SU-DHL-6 (cell line): ENCODE data around the gene CFAP54.

Experiments used
- H2AFZ ChIP-seq: fragments of 200-600 bp; sonication (generic); 2 replicates; pipeline ENCODE4 v1.6.1; 2014; ENCODE audit warnings: low read depth, mild to moderate bottlenecking, moderate library complexity, mixed read lengths, antibody characterized with exemption, low read length; ENCODE audit not compliant: severe bottlenecking
- H3F3A ChIP-seq: fragments of 200-600 bp; shearing (Covaris generic); 2 replicates; pipeline ENCODE4 v1.6.0; 2016; ENCODE audit warnings: antibody characterized with exemption, mild to moderate bottlenecking; ENCODE audit not compliant: insufficient read depth
- H3K27ac ChIP-seq: fragments of 200-600 bp; sonication (generic); 2 replicates; pipeline ENCODE4 v1.5.1; 2016; ENCODE audit warnings: low read depth, mild to moderate bottlenecking, low read length, moderate library complexity, mixed read lengths
- H3K27me3 ChIP-seq: fragments of 200-600 bp; sonication (generic), shearing (Covaris generic); 2 replicates; pipeline ENCODE4 v1.6.0; 2014; ENCODE audit warnings: mild to moderate bottlenecking, low read length
- H3K36me3 ChIP-seq: fragments of 200-600 bp; sonication (generic); 2 replicates; pipeline ENCODE4 v1.6.1; 2014; ENCODE audit warnings: mild to moderate bottlenecking, low read length, mixed read lengths
- H3K4me2 ChIP-seq: fragments of 300-600, 200-600 bp; shearing (Covaris generic), sonication (generic); 2 replicates; pipeline ENCODE4 v1.6.0; 2014; ENCODE audit warnings: low read length, low read depth, mild to moderate bottlenecking; ENCODE audit not compliant: poor library complexity, severe bottlenecking
- H3K4me3 ChIP-seq: fragments of 200-600 bp; sonication (generic); 2 replicates; pipeline ENCODE4 v1.5.1; 2014; ENCODE audit warnings: antibody characterized with exemption, low read length, mild to moderate bottlenecking, mixed read lengths; ENCODE audit not compliant: insufficient read depth, poor library complexity, severe bottlenecking
- H3K79me2 ChIP-seq: fragments of 200-600 bp; sonication (generic); 2 replicates; pipeline ENCODE4 v1.6.1; 2014; ENCODE audit warnings: mild to moderate bottlenecking, low read length, moderate library complexity; ENCODE audit not compliant: insufficient read depth
- H3K9ac ChIP-seq: fragments of 200-600 bp; sonication (generic); 2 replicates; pipeline ENCODE4 v1.7.0; 2014; ENCODE audit warnings: mild to moderate bottlenecking, low read length
- H3K9me2 ChIP-seq: fragments of 200-600 bp; sonication (generic); replicated peaks from 2 replicates; pipeline ENCODE4 v1.6.1; 2014; ENCODE audit warnings: low read length; ENCODE audit not compliant: insufficient read depth
- H3K9me3 ChIP-seq: fragments of 200-600 bp; sonication (generic); 2 replicates; pipeline ENCODE4 v1.6.1; 2014; ENCODE audit warnings: low read length, mixed read lengths; ENCODE audit not compliant: insufficient read depth
- H4K20me1 ChIP-seq: fragments of 200-600 bp; sonication (generic); 2 replicates; pipeline ENCODE4 v1.6.1; 2014; ENCODE audit warnings: low read depth, mild to moderate bottlenecking, antibody characterized with exemption, low read length, moderate library complexity, mixed read lengths
- EZH2phosphoT487 ChIP-seq: fragments of 200-600 bp; sonication (generic), shearing (Covaris generic); conservative IDR thresholded peaks from 2 replicates; pipeline ENCODE4 v1.6.1; 2018; ENCODE audit warnings: mild to moderate bottlenecking, antibody characterized with exemption, low read length, moderate library complexity, mixed read lengths
- TF ChIP-seq, protein P1 (sequence below): fragments of 200-600 bp; sonication (generic); IDR thresholded peaks from one replicate; pipeline ENCODE4 v1.5.1; 2017; ENCODE audit warnings: antibody characterized with exemption, mild to moderate bottlenecking, low read length, moderate library complexity; ENCODE audit not compliant: insufficient read depth, poor library complexity, severe bottlenecking

Gene CFAP54

DNA sequence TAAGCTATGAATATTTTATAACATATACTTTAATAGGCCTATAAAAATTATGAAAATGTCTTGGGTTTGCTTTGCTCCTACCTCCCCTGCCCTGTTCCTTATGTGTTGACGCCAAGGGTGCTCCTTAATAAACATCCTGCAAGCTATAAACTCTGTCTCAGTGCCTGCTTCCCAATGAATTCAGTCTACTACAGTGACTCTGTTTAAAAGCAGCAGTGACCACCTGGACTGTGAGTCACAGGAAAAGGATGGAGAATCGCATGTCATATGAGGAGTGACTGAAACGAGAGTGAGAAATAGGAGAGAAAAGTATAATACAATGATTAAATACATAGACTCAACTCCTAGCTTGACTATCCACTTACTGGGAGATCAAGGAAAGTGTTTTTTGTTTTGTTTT, 41.1 kb upstream of the CFAP54 start:
- Histone ChIP-seq H3F3A (no peaks in the 10 kb centered on the region), H4K20me1 (no peaks in the 10 kb centered on the region), H3K36me3 (no peaks in the 10 kb centered on the region), H3K9me3 (no peaks in the 10 kb centered on the region), H2AFZ (no peak overlapping the region), H3K4me3 (no peak overlapping the region), H3K79me2 (no peaks in the 10 kb centered on the region), H3K27ac (no peak overlapping the region), H3K27me3 (no peaks in the 10 kb centered on the region), H3K9me2 (no peaks in the 10 kb centered on the region), H3K9ac (no peak overlapping the region), H3K4me2 (no peak overlapping the region)
- TF ChIP-seq EZH2phosphoT487 = no peak
- TF ChIP-seq, protein P1, sequence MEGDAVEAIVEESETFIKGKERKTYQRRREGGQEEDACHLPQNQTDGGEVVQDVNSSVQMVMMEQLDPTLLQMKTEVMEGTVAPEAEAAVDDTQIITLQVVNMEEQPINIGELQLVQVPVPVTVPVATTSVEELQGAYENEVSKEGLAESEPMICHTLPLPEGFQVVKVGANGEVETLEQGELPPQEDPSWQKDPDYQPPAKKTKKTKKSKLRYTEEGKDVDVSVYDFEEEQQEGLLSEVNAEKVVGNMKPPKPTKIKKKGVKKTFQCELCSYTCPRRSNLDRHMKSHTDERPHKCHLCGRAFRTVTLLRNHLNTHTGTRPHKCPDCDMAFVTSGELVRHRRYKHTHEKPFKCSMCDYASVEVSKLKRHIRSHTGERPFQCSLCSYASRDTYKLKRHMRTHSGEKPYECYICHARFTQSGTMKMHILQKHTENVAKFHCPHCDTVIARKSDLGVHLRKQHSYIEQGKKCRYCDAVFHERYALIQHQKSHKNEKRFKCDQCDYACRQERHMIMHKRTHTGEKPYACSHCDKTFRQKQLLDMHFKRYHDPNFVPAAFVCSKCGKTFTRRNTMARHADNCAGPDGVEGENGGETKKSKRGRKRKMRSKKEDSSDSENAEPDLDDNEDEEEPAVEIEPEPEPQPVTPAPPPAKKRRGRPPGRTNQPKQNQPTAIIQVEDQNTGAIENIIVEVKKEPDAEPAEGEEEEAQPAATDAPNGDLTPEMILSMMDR = no peak

DNA sequence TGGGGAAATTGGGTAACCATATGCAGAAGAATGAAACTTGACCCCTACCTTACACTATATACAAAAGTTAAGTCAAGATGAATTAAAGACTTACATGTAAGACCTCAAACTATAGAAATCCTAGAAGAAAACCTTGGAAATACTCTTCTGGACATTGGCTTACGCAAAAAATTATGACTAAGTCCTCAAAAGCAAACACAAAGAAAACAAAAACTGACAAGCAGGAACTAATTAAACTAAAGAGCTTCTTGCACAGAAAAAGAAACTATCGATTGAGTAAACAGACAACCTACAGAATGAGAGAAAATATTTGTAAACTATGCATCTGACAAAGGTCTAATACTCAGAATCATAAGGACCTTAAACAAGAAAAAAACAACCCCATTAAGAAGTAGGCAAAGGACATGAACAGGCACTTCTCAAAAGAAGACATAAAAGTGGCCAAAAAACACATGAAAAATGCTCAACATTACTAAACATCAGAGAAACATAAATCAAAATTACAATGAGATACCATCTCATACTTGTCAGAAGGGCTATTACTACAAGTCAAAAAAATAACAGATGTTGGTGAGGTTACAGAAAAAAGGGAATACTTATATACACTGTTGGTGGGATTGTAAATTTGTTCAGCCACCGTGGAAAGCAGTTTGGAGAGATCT, 37.0 kb upstream of the CFAP54 start:
- Histone ChIP-seq H3K9me3 (no peaks in the 10 kb centered on the region), H3K27me3 (no peaks in the 10 kb centered on the region), H2AFZ (no peak overlapping the region), H3K9ac (no peak overlapping the region), H3K79me2 (no peaks in the 10 kb centered on the region), H3K27ac (no peak overlapping the region), H3K36me3 (no peaks in the 10 kb centered on the region), H3K9me2 (no peaks in the 10 kb centered on the region), H3K4me3 (no peak overlapping the region), H4K20me1 (no peaks in the 10 kb centered on the region), H3F3A (no peaks in the 10 kb centered on the region), H3K4me2 (no peak overlapping the region)
- no peak for TF ChIP-seq EZH2phosphoT487
- TF ChIP-seq, protein P1 = no peak

DNA sequence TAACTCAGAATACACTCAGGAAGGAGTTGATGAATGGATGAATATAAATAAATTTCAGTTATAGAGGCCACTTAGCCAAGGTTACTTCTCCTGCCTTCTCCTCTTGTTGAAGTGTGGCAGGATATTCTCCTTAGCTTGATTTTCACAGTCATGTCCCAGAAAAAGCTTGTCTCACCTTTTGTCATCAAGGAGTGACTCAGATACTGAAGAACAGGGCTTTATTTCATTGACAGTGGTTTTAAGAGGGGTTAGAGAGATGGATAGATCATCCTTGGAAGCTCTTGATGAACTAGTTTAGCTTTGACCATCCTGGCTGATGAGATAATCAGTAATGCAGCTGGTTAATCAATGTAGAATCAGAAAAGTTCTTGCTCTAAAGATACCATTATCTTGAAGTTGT, 35.0 kb upstream of the CFAP54 start:
- Histone ChIP-seq H3K27ac (no peak overlapping the region), H3K27me3 (no peaks in the 10 kb centered on the region), H3F3A (no peaks in the 10 kb centered on the region), H4K20me1 (no peaks in the 10 kb centered on the region), H3K4me3 (no peak overlapping the region), H3K9me2 (no peaks in the 10 kb centered on the region), H3K4me2 (no peak overlapping the region), H3K36me3 (no peaks in the 10 kb centered on the region), H2AFZ (no peak overlapping the region), H3K9ac (no peak overlapping the region), H3K79me2 (no peaks in the 10 kb centered on the region), H3K9me3 (no peaks in the 10 kb centered on the region)
- TF ChIP-seq, protein P1 = no peak
- no peak for TF ChIP-seq EZH2phosphoT487
